H1 (cell line): ENCODE results near the gene RBCK1. TPM values are rescaled to one million over a fixed set of nuclear protein-coding genes. Genes with fewer than 3 reads are reported as not detected.

ENCODE experiments used
- JUN ChIP-seq: IDR thresholded peaks from 2 replicates; pipeline ENCODE4 v1.6.1; 2011; ENCODE audit warnings: low read depth, mild to moderate bottlenecking, improper control_type of control experiment, low read length
- SIX5 ChIP-seq: IDR thresholded peaks from 2 replicates; pipeline ENCODE4 v1.6.1; 2011; ENCODE audit warnings: mild to moderate bottlenecking, low read depth, low read length
- polyA plus RNA-seq, 7 experiments: library from polyadenylated mRNA; depleted of rRNA in 3 of 7; stranded (reverse) in 5 of 7; unstranded in 2 of 7; fragments of >200 nt in 5 of 7; fragments of 200-250 nt in 2 of 7; gene quantifications; 1 replicate in 5 of 7; 2 replicates in 1 of 7; 4 replicates in 1 of 7; pipeline versions ENCODE4 v1.2.1 to v1.2.3, GENCODE V29; 2011 to 2013; ENCODE audit warnings: missing spikeins in 2 of 7, mixed read lengths in 2 of 7
- total RNA-seq: library from RNA; stranded (reverse); fragmentation: NEBNext Ultra II Directional; extraction: Animal tissue kit (Norgen Biotek cat#: 25700); gene quantifications from 2 replicates; pipeline ENCODE4 v1.2.1, GENCODE V29; 2021

RBCK1 gene
- total and polyA plus RNA-seq, 2 of the 8 experiments (the other 6 are each of a cell fraction or from before 2014, with no cell fraction given), result 43.1 to 54.7 TPM

DNA sequence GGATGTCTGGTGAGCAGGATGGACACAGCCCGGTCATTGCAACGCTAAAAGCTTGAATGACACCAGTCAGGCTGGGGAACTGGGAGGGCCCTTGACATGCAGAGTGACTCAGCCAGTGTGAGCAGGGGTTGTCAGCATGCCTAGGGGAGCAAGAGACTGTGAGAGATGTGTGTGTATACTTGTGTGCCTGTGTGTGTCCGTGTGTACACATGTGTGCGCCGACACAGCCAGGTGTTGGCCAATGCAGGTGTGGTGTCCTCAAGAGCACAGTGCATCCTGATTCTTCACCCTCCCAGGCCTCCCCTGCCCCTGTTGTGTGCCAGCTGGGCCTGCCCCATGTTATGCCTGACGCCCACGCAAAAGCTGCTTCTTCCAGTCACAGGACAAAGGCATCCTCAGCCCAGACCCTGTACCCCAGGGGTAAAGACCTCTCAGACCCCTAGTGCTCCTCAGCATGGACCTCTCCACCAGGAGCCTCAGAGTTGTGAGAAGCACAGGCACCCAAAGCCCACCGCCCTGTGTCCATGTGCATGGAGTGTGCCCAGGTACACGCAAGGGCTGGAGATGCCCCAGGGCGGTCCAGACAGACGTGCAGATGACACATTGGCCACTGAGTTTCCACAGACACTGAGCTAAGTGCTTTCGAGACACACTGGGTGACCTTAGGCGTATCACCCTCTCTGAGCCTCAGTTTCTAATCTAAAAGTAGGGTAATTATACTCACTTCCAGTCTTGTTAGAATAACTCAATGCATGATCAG lies 44.6 kb upstream of the RBCK1 start (continued):
- TF ChIP-seq JUN, result no peak
- TF ChIP-seq SIX5, result no peak
- TF ChIP-seq, all 59 proteins: peak for 0
